Activated CD8-positive, alpha-beta memory T cell treated with anti-CD3 and anti-CD28 coated beads, Interleukin-2, amount 50 U/mL, for 1 hour (primary cell): ENCODE measurements around the gene KNDC1.

Source experiments
- DNase-seq: peaks from one replicate; pipeline ENCODE4 v3.0.0-alpha.2; 2020; ENCODE audit errors: extremely low read depth

KNDC1 gene

DNA sequence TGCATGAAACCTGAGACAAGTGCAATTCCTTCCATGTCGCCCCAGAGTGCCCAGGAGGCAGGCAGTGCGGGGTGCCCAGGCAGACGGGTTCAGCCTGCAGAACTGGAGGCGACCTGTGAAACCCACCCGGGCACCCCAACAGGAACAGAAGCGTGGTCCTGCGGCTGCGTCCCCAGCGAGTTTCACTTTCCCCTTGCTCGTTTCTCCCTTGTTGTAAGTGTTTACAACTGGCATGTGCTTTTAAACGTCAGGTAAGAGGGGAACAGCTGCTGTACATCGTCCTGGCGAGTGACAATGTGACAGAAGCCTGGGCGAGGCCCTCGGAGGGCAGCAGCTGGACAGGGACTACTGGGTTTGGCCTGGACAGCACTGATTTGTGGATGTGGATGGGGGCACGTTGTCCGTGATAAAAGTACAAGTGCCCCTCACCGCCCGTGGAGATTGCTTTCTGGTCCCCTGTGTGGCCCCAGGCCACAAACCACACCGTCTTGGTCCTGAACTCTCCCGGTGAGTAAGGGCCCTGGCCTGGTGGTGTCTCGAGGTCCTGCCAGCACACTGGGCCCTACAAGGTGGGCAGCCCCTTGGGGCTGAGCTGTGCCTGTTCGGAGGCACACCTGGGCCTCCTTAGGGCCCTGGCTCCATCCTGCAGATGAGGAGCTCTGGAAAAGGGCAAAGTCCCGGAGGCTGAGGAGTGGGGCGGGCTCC, 81.6 kb downstream of the KNDC1 start:
- no peak for DNase-seq

DNA sequence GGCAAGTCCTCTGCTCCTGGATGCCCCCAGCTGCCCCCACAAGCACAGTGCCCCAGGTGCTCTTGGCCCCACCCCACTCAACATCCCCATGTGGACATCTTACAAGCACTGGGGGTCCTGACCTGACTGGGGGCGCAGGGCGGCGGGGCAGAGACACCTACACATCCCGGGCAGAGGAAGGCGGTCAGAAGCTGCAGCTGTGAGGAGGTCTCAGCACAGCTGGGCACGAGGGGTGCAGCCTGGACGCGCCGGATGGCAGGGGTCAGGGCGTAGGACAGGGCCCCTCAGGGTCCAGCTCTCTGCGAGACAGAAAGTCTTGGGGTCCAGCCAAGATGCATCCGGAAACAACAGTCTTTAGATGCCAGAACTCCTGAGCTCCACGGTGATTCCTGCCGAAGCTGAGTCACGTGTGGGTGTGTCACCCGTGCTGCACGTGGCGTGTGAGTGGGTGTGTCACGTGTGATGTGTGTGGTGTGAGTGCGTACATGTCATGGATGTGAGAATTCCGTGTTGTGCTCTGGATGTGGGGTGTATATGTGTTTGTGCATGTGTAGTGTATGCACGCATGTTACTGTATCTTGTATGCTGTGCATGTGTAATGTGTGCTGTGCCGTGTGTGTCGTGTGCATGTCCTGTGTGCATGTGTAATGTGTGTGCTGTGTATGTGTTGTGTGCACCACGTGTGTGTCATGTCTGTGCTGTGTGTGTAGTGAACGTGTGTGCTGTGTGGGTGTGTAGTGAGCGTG, 82.8 kb downstream of the KNDC1 start:
- DNase-seq = no peak

DNA sequence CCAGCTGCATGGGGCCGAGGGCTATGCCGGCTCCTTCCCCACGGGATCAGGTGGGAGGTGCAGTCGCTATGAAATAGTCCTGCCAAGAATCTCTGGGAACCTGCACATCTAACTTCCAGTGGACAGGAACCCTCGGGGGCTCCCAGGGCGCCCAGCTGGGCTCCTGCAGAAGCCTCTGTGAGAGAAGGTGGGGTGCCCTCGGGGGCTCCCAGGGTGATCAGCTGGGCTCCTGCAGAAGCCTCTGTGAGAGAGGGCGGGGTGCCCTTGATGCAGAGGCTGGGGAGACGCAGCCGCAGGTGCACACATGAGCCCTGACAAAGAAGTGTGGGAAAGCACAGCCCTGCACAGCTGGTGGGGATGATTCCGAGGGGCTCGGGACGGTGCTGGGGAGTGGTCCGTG, 83.6 kb downstream of the KNDC1 start:
- DNase-seq = no peak

DNA sequence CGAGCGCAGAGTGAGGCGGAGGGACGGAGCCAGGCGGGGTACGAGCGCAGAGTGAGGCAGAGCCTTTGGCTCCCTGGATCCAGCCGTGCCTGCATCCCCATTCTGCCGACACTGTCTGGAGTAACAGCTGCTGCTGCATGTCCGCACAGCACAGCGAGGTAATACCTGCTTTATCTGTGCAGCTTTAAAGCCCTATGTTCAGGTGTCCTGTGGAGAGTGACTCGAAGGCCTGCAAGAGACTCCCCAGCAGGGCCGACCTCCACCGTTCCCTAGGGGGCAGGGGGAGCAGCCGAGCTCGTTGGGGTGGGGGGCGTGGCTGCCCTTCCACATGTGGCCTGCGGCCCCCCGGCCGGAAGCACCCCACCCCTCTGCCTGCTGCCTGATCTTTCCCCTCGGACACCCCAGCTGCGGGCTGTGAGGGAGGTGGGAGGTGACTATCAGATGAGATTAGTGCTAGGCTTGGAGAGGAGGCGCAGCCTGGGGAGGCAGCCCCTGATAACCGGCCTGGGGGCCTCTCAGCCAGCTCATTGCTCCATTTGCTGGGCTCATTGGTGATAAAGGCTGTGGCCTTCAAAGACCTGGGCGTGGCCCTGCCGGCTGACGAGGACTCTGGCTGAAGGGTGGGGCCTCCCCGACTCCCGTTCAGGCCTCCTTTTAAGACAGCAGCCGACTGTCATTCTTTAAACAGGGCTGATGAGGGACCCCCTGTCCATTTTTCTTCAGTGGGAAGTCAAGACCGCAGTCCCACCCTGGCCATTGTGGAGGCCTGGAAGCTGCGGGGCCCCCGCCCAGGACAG, 85.6 kb downstream of the KNDC1 start:
- DNase-seq = no peak

DNA sequence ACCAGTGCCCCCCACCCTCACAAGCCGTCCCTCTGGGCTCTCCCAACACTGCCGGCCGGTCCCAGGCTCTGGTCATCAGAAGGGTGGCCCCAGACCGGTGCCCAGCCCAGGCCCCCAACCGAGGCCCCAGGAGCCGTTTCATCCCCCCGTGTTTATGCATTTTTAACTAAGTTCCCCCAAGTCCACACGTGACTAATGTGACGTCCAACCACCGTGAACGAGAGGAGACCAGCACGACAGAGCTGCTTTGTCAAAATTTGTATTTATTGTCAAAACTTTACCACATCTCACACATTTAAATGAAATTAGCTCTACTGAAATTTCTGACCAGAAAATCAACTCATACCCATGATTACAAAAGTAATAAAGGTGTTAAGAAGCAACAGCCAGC, 86.2 kb downstream of the KNDC1 start:
- DNase-seq = no peak

DNA sequence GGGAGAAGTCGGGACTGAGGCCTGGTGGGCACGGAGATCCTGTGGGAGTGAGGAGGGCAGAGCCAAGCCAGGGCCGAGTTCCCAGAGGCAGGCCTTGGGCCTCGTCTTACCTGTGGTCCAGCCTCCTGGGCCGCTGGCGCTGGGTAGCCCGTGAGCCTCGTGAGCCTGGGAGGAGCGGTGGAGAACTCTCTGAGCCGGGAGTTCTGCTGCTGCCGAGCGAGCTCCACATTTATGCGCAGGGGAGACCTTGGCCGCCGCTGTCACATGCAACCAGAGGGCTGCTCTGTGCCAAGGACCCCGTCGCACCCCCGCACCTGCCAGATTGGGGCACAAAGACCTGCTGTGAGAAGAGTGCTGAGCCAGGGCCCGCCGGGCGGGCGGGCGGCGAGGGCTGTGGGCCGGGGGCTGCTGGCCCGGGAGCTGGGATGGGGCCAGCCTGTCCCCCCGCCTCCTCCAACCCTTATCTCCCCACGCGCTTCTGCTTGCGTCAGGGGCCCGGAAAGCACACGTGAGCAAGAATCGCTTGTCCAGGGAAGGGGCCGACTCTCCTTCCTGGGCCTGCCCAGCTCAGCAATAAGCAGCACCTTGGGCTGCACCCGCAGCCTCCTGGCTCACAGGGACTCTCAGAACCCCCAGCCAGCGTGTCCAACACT, 87.8 kb downstream of the KNDC1 start:
- no peak for DNase-seq

DNA sequence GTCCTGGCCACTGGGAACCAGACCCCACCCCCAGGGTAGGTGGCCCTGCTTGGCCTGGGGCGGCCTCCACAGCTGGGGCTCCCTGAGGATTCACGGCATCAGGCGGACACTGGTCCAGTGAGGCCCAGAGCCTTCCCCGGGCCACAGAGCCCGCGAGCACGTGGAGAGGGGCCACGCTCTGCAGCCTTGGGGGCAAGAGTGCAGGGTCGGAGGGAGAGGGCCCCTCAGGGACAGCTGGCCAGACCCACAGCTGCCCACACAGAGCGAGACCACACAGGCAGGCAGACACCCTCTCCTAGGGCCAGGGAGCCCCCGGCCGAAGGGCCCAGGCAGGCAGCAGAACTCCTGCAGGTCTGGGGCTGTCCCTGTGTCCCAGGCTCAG, 88.3 kb downstream of the KNDC1 start:
- no peak for DNase-seq

DNA sequence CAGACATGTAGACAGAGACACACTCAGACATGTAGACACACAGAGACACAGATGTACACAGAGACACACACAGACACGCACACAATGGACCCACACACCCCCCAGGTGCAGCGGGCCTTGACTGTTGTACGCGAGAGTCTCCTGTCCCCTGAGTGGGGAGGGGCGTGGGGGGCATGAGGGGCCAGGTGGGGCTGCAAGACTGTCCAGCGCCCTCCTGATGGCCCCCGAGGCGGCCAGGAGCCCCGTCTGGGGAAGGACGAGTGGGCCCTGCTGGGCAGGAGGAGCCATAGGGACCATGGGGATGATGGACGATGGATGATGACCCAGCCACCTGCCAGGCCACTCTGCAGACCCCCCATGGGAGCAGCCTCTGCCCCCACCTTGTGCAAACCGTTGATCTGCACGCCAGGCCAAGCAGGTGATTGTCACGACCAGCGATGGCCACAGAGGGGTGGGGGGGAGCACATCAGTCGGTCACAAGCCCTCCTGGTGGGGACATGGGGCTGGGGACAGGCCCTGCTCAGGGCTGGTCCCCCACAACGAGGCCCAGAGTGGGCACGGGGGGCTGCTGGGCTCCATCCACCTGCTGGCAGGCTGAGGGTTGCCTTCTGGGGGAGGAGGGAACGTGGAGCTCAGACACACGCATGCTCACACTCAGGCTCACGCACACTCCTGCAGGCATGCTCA, 89.2 kb downstream of the KNDC1 start:
- DNase-seq = no peak

DNA sequence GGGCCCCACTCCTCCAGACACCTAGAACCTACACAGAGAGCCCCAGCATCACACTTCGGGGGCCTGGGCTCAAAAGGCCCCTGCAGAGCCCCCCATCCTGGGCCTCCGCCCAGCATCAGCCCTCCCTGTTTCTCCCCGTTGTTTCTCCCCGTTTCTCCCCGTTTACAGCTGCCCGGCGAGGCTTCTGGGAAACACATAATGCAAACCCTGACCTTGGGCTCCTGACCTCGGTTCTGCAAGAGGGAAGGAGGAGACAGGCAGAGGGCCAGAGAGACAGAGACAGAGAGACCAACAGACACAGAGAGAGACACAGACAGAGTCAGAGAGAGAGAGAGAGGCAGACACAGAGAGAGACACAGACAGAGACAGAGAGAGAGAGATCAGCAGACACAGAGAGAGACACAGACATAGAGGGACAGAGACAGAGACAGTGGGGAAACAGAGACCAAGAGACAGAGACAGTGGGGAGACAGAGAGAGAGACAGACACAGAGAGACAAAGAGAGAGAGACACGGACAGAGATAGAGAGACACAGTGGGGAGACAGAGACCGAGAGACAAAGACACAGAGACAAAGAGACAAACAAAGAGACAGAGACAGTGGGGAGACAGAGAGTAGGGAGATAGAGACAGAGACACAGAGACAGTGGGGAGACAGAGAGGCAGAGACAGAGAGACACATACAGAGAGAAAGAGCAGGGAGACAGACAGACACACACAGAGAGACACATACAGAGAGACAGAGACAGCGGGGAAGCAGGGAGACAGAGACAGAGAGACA, 90.1 kb downstream of the KNDC1 start:
- DNase-seq = no peak

DNA sequence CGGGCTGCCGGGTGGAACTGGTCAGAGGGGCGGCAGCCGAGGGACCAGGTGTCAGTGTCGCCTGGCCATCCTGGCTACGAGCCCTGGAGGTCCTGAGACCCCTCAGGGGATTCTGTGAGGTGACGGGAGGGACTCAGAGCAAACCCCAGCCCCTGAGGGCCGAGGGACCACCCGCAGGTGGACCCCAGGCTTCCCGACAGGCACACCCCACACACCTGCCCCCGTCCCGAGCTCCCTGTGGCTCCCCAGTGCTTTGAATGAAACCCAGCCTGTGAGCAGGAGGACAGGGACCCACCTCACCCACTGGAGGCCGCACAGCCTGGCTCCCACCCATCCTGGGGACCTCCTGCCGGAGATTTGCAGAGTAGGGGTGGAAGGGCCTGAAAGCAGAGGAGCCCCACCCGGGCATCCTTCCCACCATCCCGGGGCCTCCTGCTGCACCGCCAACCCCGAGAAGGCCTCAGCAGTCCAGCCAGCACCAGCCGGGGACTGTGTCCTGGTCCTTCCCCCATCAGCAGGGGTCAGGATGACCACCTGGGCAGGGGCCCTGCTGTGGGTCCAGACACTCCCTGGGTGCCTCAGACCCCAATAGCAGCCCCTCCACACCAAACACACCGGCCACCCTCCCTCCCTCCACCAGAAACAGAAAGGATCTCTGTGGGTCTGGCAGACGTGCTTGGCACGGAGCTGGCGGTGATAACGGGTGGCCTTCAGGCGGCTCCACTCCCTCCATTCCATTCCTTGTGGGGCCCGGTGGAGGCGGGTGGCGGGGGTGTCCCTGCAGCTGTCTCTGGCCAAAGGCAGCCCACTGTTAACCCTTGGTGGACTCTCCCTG, 91.6 kb downstream of the KNDC1 start:
- DNase-seq = no peak

DNA sequence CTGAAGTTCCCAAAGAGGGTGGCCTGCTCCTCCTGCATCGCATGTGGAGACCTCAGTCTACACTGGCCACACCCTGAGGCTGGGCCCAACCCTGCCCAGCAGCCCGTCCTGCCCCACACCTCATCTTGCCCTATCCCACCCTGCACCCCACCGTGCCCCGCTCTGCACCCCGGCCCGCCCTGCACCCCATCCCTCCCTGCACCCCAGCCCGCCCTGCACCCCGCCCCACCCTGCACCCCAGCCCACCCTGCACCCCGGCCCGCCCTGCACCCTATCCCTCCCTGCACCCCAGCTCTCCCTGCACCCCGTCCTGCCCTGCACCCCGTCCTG, 92.2 kb downstream of the KNDC1 start:
- DNase-seq = no peak

DNA sequence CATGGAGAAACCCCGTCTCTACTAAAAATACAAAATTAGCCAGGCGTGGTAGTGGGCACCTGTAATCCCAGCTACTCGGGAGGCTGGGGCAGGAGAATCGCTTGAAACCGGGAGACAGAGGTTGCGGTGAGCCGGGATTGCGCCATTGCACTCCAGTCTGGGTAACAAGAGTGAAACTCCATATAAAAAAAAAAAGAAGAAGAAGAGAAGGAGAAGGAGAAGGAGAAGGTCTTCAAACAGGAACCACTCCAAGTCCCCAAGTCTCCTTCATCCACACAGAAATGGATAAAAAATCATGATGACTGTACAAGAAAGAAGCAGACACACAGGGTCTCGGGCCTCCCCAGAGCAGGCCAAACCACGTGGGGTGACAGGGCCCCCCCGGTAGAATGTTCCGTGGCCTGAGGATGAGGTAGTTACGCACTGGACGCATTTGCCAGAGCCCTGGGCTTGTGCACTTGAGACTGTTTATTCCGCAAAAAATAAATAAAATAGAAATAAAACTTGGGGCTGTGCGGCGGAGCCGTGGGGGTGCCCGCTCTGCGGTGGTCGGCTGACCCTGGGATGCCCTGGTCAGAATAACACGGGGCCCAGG, 93.4 kb downstream of the KNDC1 start:
- DNase-seq = no peak

DNA sequence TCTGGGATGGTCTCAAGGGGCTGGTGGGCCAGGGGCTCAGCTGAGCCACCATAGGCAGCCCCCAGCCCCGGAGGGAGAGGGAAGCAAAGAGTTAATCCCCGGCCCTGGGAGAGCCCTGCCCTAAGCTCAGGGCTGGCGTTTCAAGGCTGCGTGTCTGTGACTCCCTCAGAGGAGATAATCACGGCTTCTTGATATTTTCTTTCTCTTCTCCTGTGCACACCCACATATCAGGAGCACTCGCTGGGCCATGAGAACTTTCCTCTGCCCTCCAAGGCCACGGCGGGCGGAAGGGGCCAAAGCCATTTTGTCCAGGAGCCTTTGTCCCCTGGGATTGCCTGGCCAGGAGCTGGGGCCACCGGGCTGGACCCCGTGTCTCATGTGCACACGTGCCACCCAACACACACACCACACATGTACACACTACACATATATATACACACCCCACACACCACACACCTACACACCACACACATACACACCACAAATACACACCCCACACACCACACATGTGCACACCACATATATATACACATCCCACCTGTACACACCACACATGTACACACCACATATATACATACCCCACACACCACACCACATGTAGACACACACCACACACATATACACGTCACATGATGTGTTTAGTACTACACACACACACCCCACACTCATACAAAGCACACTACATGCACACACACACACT, 94.6 kb downstream of the KNDC1 start:
- no peak for DNase-seq

DNA sequence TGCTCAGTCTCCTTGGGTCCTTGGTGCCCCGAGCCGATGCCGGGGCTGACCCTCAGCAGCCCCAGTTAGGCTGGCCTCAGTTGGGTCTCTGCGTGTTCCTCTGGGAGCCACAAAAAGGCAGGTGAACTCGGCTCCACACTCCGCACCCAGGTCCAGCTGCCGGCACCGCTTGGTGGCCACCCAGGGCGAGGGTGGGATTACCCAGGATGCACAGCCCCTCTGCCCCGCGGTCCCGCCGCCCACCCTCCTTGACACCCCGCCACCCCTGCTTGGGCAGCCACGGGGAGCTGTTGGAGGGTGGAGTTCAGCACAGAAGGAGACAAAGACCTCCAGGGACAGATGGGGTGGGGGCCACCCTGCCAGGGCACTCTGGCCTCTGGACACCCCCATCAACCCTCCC, 95.3 kb downstream of the KNDC1 start:
- DNase-seq = no peak

DNA sequence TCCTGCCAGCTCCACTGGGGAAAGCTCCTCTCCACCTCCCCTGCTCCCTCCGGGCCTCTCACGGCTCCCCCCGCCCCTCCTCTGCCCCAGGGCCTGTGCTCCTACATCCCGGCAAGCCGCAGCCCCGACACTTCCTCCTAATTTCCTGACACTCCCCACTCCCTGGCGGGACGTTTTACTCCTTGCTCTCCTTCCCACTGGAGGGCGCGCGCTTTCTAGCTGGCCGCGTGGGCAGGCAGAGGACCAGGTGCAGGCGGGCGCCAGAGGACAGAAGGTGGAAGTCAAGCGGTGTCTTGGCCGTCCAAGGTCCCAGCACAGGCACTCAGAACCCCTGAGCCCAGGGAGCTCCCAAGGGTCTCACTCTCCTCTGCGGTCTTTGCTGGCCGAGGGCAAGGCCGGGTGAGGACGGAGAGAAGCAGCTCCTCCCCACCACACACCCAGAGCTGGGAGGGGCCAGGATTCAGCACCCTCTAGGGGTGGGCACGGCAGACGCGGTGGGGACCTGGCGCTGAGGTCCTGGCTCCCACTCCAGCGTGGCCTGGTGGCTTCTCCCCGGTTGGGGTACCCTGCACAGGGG, 97.6 kb downstream of the KNDC1 start:
- no peak for DNase-seq

DNA sequence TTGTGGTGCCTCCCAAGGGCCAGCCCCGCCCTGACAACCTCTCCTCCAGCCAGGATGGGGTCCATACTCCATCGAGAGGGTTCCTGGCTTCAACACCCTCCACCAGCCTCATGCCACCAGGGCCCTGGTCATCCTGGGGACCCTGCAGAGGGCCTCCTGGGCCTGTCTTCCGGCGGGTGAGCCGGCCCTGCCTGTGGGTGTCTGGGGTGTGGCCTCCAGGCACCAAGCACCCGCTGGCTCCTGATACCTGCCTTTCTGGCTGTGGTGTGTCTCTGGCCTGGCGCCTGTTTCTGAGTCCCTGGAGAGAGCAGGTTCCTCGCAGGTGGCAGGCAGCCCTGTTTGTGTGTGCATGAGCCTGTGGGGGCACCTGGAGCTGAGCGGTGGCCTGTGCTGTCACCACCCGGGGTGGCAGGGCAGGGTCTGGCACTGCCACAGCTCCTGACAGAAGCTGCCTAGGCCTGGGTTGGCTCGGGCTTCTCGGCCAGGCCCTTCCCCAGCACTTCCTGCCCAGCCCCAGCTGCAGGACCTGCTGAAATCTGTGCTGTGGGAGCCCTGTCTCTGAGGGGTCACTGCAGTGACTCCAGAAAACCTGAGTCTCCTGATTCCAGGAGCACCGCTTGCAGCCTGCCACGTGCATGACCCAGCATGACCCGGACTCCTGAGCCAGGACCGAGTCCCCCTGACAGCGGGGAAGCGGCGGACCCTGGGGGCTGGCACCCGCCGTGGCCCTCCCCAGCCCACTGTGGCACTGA, 98.2 kb downstream of the KNDC1 start:
- DNase-seq = no peak

DNA sequence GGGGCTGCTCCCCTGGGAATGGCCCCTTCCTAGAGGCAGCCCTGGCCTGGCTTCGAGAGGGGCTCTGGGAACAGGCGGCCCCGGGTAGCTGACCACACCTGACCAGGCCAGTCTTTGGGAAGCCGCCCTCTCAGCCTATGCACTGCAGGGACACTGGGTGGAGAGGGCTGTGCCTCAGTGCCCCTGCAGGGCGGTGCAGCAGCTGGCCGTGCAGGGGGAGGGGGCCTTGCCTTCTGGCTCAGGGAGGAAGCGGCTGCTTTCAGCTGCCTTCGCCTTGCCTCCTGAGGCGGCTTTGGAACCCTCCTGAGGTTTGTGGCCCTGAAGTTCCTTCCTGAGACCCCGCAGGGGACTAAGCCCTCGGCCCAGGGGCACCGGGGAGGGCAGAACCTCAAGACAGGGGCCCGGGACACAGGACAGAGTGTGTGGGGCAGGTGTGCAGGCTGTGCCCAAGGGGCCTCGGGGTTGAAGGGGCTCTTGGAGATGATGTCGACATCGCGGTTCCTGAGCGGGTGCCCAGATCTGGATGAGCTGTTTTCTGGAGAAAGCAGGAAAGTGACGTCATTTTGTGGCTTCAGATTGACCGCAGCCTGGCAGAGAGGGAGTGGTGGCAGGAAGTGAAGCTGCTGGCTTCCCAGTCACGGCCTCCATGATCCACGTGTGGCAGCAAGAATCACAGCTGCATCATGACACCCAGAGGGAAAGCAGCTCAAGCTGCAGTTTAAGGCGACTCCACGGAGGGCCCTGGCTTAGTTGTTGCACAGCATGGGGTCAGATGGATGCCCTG, 99.0 kb downstream of the KNDC1 start:
- peak; percentile 83 for DNase-seq
